ENCODE results near the gene CDH13. TPM values are rescaled to one million over a fixed set of nuclear protein-coding genes. Genes with fewer than 3 reads are reported as not detected.

CDH13 gene
- total RNA-seq, 2 experiments from 2014 or later = not detected

- CTCF ChIA-PET = no interaction called here
Measured at GRCh38 chr16:83350481-83350880, 723.7 kb downstream of the CDH13 start.

GRCh38 chr16:83351846-83352245 lies 725.1 kb downstream of the CDH13 start:
- no peaks in the 10 kb centered on the region for H3K36me3 Mint-ChIP-seq
- no peaks in the 10 kb centered on the region for H3K4me1 Mint-ChIP-seq (ENCODE audit: low read depth)
- no peaks in the 10 kb centered on the region for H3K9me3 Mint-ChIP-seq
- H3K27ac Mint-ChIP-seq = no peak overlapping the region
- POLR2A ChIA-PET = no interaction called here
- intact Hi-C loops (cut with micrococcal nuclease) = no loop called here
- H3K4me3 Mint-ChIP-seq = no peak overlapping the region
- CTCF ChIA-PET = no interaction called here
- DNase-seq = no peak
- no peaks in the 10 kb centered on the region for H3K27me3 Mint-ChIP-seq

More at GRCh38 chr16:83350481-83350880, 723.7 kb downstream of the CDH13 start:
- H3K9me3 Mint-ChIP-seq = no peaks in the 10 kb centered on the region
- H3K4me3 Mint-ChIP-seq = no peak overlapping the region
- no peak overlapping the region for H3K27ac Mint-ChIP-seq
- no peaks in the 10 kb centered on the region for H3K4me1 Mint-ChIP-seq (ENCODE audit: low read depth)
- H3K27me3 Mint-ChIP-seq = no peaks in the 10 kb centered on the region
- no peaks in the 10 kb centered on the region for H3K36me3 Mint-ChIP-seq
- POLR2A ChIA-PET = no interaction called here
- intact Hi-C loops (cut with micrococcal nuclease) = no loop called here
- no peak for DNase-seq

- H3K4me3 Mint-ChIP-seq = no peak overlapping the region
- H3K9me3 Mint-ChIP-seq = no peaks in the 10 kb centered on the region
- H3K27me3 Mint-ChIP-seq = no peaks in the 10 kb centered on the region
- POLR2A ChIA-PET = no interaction called here
- CTCF ChIA-PET = no interaction called here
- no peak overlapping the region for H3K27ac Mint-ChIP-seq
- no peaks in the 10 kb centered on the region for H3K36me3 Mint-ChIP-seq
- no peak for DNase-seq
- H3K4me1 Mint-ChIP-seq (ENCODE audit: low read depth) = no peaks in the 10 kb centered on the region
- intact Hi-C loops (cut with micrococcal nuclease) = no loop called here
Measured at GRCh38 chr16:83353241-83353640, 726.5 kb downstream of the CDH13 start.

DNA sequence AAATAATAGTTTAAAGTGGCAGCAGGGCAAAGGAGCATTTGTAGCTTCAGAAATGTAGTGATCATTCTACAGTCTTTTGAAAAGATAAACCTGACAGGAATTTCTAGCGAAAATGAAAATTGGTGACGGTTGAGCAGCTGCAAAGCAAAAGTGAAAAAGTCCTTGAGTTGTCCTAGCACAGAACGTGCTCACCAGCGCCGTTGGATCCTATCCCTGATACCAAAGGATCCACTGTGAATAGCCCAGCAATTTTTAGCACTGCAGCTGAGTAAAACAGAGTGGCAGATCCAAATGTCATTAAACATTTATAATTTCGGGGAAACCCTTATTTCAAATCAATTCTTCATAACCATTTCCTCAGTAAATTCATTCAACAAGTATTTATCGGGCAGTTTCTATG lies 727.2 kb downstream of the CDH13 start:
- Mint-ChIP-seq H3K36me3 (no peaks in the 10 kb centered on the region), H3K4me1 (ENCODE audit: low read depth) (no peaks in the 10 kb centered on the region), H3K4me3 (no peak overlapping the region), H3K9me3 (no peaks in the 10 kb centered on the region), H3K27me3 (no peaks in the 10 kb centered on the region), H3K27ac (no peak overlapping the region)
- CTCF ChIA-PET = no interaction called here
- POLR2A ChIA-PET = no interaction called here
- intact Hi-C loops (cut with micrococcal nuclease) = no loop called here
- DNase-seq = no peak

GRCh38 chr16:83355570-83356218 lies 728.9 kb downstream of the CDH13 start:
- Mint-ChIP-seq H3K36me3 (no peaks in the 10 kb centered on the region), H3K27ac (no peak overlapping the region), H3K9me3 (no peaks in the 10 kb centered on the region), H3K27me3 (no peaks in the 10 kb centered on the region), H3K4me1 (ENCODE audit: low read depth) (no peaks in the 10 kb centered on the region), H3K4me3 (no peak overlapping the region)
- ChIA-PET CTCF (interaction anchor here (0.7 to 1.4 kb wide), 2 partner anchors 8 to 13 kb away, joined by 3 to 5 read pairs; no protein-coding TSS in a partner anchor), POLR2A (no interaction called here)
- intact Hi-C loops (cut with micrococcal nuclease) = no loop called here
- DNase-seq = no peak

GRCh38 chr16:83356266-83356665 lies 729.5 kb downstream of the CDH13 start:
- DNase-seq = peak; percentile 9
- Mint-ChIP-seq H3K4me3 (no peak overlapping the region), H3K4me1 (ENCODE audit: low read depth) (no peaks in the 10 kb centered on the region), H3K36me3 (no peaks in the 10 kb centered on the region), H3K27ac (no peak overlapping the region), H3K9me3 (no peaks in the 10 kb centered on the region), H3K27me3 (no peaks in the 10 kb centered on the region)
- CTCF ChIA-PET = interaction anchor here (0.7 to 1.4 kb wide), 2 partner anchors 12 to 1088 kb away, joined by 3 to 5 read pairs; no protein-coding TSS in a partner anchor
- POLR2A ChIA-PET = no interaction called here
- intact Hi-C loops (cut with micrococcal nuclease) = no loop called here

- CTCF ChIA-PET = interaction anchor here (0.7 to 1.4 kb wide), 3 partner anchors 11 to 1089 kb away, joined by 3 to 5 read pairs (median 3); no protein-coding TSS in a partner anchor
Measured at GRCh38 chr16:83356986-83357385, 730.2 kb downstream of the CDH13 start.

GRCh38 chr16:83363521-83363920 lies 736.8 kb downstream of the CDH13 start:
- no peaks in the 10 kb centered on the region for H3K36me3 Mint-ChIP-seq
- H3K27me3 Mint-ChIP-seq = peaks cover 2% of the 10 kb centered on the region
- CTCF ChIA-PET = no interaction called here
- no peak for DNase-seq
- no peaks in the 10 kb centered on the region for H3K9me3 Mint-ChIP-seq
- H3K4me1 Mint-ChIP-seq (ENCODE audit: low read depth) = no peaks in the 10 kb centered on the region
- no peak overlapping the region for H3K27ac Mint-ChIP-seq
- H3K4me3 Mint-ChIP-seq = no peak overlapping the region
- POLR2A ChIA-PET = no interaction called here
- intact Hi-C loops (cut with micrococcal nuclease) = no loop called here

More at GRCh38 chr16:83356986-83357385, 730.2 kb downstream of the CDH13 start:
- H3K9me3 Mint-ChIP-seq = no peaks in the 10 kb centered on the region
- H3K36me3 Mint-ChIP-seq = no peaks in the 10 kb centered on the region
- no peak overlapping the region for H3K4me3 Mint-ChIP-seq
- POLR2A ChIA-PET = no interaction called here
- intact Hi-C loops (cut with micrococcal nuclease) = no loop called here
- no peak overlapping the region for H3K27ac Mint-ChIP-seq
- DNase-seq = no peak
- H3K27me3 Mint-ChIP-seq = no peaks in the 10 kb centered on the region
- no peaks in the 10 kb centered on the region for H3K4me1 Mint-ChIP-seq (ENCODE audit: low read depth)

- ChIA-PET POLR2A (no interaction called here), CTCF (no interaction called here)
- intact Hi-C loops (cut with micrococcal nuclease) = no loop called here
Measured at GRCh38 chr16:83365166-83365565, 738.4 kb downstream of the CDH13 start.

GRCh38 chr16:83366228-83366627 lies 739.5 kb downstream of the CDH13 start:
- no peaks in the 10 kb centered on the region for H3K36me3 Mint-ChIP-seq
- intact Hi-C loops (cut with micrococcal nuclease) = no loop called here
- H3K4me1 Mint-ChIP-seq (ENCODE audit: low read depth) = no peaks in the 10 kb centered on the region
- no peak overlapping the region for H3K4me3 Mint-ChIP-seq
- H3K9me3 Mint-ChIP-seq = no peaks in the 10 kb centered on the region
- H3K27ac Mint-ChIP-seq = no peak overlapping the region
- peaks cover 2% of the 10 kb centered on the region for H3K27me3 Mint-ChIP-seq
- POLR2A ChIA-PET = no interaction called here
- CTCF ChIA-PET = interaction anchor here (0.9 kb wide), 1 partner anchor 11 kb away, joined by 3 read pairs; no protein-coding TSS in a partner anchor
- DNase-seq = no peak

More at GRCh38 chr16:83365166-83365565, 738.4 kb downstream of the CDH13 start:
- peaks cover 2% of the 10 kb centered on the region for H3K27me3 Mint-ChIP-seq
- H3K27ac Mint-ChIP-seq = no peak overlapping the region
- H3K9me3 Mint-ChIP-seq = no peaks in the 10 kb centered on the region
- no peak overlapping the region for H3K4me3 Mint-ChIP-seq
- DNase-seq = no peak
- H3K4me1 Mint-ChIP-seq (ENCODE audit: low read depth) = no peaks in the 10 kb centered on the region
- no peaks in the 10 kb centered on the region for H3K36me3 Mint-ChIP-seq

- ChIA-PET POLR2A (no interaction called here), CTCF (no interaction called here)
- H3K9me3 Mint-ChIP-seq = no peaks in the 10 kb centered on the region
- H3K36me3 Mint-ChIP-seq = no peaks in the 10 kb centered on the region
- no peak for DNase-seq
- H3K4me1 Mint-ChIP-seq (ENCODE audit: low read depth) = no peaks in the 10 kb centered on the region
- intact Hi-C loops (cut with micrococcal nuclease) = no loop called here
- H3K4me3 Mint-ChIP-seq = no peak overlapping the region
- H3K27me3 Mint-ChIP-seq = no peaks in the 10 kb centered on the region
- no peak overlapping the region for H3K27ac Mint-ChIP-seq
Measured at GRCh38 chr16:83374979-83375378, 748.2 kb downstream of the CDH13 start.

DNA sequence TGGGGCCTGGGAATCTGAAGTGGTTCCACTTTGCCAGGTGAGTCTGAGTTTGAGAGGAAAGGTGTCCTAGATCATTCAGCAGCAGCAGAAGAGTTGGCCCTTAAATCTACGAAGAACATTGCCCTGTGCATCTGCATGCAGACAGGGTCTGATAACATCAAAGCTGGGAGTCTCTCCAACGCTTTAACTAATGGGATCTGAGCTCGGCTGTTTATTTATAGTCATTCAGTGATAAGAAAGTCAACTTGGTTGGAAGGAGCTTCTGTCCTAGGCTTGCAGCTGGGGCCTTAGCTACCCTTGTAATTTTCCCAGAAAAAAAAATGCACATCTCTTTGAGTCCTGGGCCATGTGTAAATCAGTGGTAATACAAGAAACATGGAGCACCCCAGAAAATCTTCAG lies 763.0 kb downstream of the CDH13 start:
- ChIA-PET POLR2A (no interaction called here), CTCF (no interaction called here)
- no peaks in the 10 kb centered on the region for H3K36me3 Mint-ChIP-seq
- no peak for DNase-seq
- no peaks in the 10 kb centered on the region for H3K4me1 Mint-ChIP-seq (ENCODE audit: low read depth)
- intact Hi-C loops (cut with micrococcal nuclease) = no loop called here
- H3K9me3 Mint-ChIP-seq = peaks cover 8% of the 10 kb centered on the region
- no peak overlapping the region for H3K4me3 Mint-ChIP-seq
- no peak overlapping the region for H3K27ac Mint-ChIP-seq
- H3K27me3 Mint-ChIP-seq = no peaks in the 10 kb centered on the region

DNA sequence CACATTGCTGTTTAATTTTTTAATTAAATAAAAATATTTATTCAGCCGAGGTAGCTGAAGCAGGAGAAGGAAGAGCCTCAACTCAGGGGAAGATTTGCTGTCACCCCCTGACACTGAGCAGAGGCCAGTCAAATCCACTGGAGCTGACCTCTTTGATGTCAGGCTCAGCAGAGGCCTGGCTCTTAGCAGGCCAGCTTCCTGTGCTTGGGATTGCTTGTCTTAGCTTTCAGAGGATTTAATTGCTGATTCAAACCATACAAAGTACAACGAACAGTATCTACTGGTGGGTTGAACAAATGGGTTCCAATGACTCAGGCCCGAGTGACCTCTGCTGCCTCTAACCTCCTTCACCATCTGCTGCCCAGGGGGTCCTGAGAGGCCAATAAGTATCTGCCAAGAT lies 764.0 kb downstream of the CDH13 start:
- no peaks in the 10 kb centered on the region for H3K4me1 Mint-ChIP-seq (ENCODE audit: low read depth)
- intact Hi-C loops (cut with micrococcal nuclease) = no loop called here

More for the DNA sequence above, 764.0 kb downstream of the CDH13 start:
- ChIA-PET CTCF (no interaction called here), POLR2A (no interaction called here)
- H3K36me3 Mint-ChIP-seq = no peaks in the 10 kb centered on the region
- peaks cover 9% of the 10 kb centered on the region for H3K9me3 Mint-ChIP-seq
- no peak overlapping the region for H3K4me3 Mint-ChIP-seq
- H3K27me3 Mint-ChIP-seq = no peaks in the 10 kb centered on the region
- H3K27ac Mint-ChIP-seq = no peak overlapping the region
- DNase-seq = no peak
